GM19467 (cell line): ENCODE results near the gene CEPT1.
"Not testable (repeated sequence)": the region's sequence is repeated elsewhere in the genome, so short reads cannot be mapped to it uniquely, and the experiment has no call there.

Experiments
- ATAC-seq: cut with Tn5 transposase; IDR thresholded peaks from one replicate; pipeline ENCODE4 v1.9.1; 2021; ENCODE audit warnings: mild to moderate bottlenecking, moderate library complexity; ENCODE audit not compliant: unreplicated experiment

CEPT1 gene

GRCh38 chr1:111139956-111140679, at the start of gene CEPT1, which contains the start of gene DRAM2:
Gene CEPT1, plus strand, starts transcription at chr1:111140223. Its CDS starts 7,492 bp downstream, at chr1:111147715.
Gene DRAM2, minus strand, starts transcription at chr1:111140093. Its CDS starts 8,539 bp downstream, at chr1:111131554.
- peak; percentile 52 for ATAC-seq

GRCh38 chr1:111095421-111095820, 44.6 kb upstream of the CEPT1 start:
- not testable (repeated sequence) for ATAC-seq

- no peak for ATAC-seq
These were observed 42.5 kb upstream of the CEPT1 start for GRCh38 chr1:111097356-111098099.

- no peak for ATAC-seq
These were observed 40.7 kb upstream of the CEPT1 start for GRCh38 chr1:111099289-111099688.

- no peak for ATAC-seq
These were observed 38.0 kb upstream of the CEPT1 start for GRCh38 chr1:111101854-111102642.

- ATAC-seq: no peak
These were observed 35.0 kb upstream of the CEPT1 start for GRCh38 chr1:111104981-111105380.

GRCh38 chr1:111110197-111110899, 29.7 kb upstream of the CEPT1 start:
- ATAC-seq: no peak

- ATAC-seq: no peak
These were observed 23.5 kb upstream of the CEPT1 start for GRCh38 chr1:111116496-111116895.

GRCh38 chr1:111126354-111126753, 13.7 kb upstream of the CEPT1 start:
- no peak for ATAC-seq

- ATAC-seq: peak; percentile 74
These were observed 11.9 kb upstream of the CEPT1 start for GRCh38 chr1:111127923-111128643.

GRCh38 chr1:111129376-111129775, 10.6 kb upstream of the CEPT1 start:
- ATAC-seq: no peak

- ATAC-seq: no peak
These were observed 8.3 kb upstream of the CEPT1 start for GRCh38 chr1:111131693-111132092.

- no peak for ATAC-seq
These were observed 6.2 kb upstream of the CEPT1 start for GRCh38 chr1:111133866-111134265.

GRCh38 chr1:111139324-111139955, 583 bp upstream of the CEPT1 start:
- peak; percentile 32 for ATAC-seq

GRCh38 chr1:111140680-111140967, 601 bp downstream of the CEPT1 start:
- ATAC-seq: peak; percentile 25

GRCh38 chr1:111141245-111142220, 1.5 kb downstream of the CEPT1 start:
- no peak for ATAC-seq

- no peak for ATAC-seq
These were observed 2.4 kb downstream of the CEPT1 start for GRCh38 chr1:111142356-111142975.

GRCh38 chr1:111145542-111145941, 5.5 kb downstream of the CEPT1 start:
- no peak for ATAC-seq
